ENCODE measurements around the gene RCC1.

RCC1 gene

DNA sequence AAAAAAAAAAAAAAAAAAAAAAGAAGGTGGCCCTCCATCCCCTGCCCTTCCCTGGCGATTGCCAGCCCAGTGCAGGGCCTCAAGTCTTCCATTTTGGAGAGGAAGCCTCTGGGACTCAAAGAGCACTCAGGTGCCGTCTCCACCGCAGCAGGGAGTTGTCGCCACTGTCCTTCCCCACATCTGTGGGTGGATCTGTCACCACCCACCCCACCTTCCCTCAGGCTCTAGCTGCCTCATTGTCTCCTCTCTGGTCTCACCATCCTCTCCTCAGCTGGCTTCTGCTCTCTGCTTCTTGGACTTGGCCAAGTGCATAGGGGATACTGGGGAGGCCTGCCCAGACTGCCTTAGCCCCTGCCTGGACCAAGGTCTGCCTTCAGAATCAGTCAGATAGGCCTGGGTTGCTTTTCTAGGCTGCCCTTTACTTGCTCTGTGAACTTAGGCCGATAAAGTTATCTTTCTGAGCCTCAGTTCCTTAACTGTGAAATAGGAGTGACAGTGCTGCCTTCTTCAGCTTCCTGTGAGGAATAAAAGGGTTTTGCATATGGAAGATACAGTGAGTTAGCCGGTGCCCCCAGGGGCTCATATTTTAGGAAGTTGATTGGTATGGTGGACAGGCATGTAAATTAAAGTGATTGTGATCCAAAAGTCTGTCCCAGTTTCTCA lies 15.8 kb downstream of the RCC1 start:
- TF ChIP-seq GATA3 (IDR thresholded peaks at IDR 0.05; ENCODE audit: low read depth, low read length) (no peak), GATA2 (IDR thresholded peaks at IDR 0.05; ENCODE audit: low read depth, low read length) (no peak)

DNA sequence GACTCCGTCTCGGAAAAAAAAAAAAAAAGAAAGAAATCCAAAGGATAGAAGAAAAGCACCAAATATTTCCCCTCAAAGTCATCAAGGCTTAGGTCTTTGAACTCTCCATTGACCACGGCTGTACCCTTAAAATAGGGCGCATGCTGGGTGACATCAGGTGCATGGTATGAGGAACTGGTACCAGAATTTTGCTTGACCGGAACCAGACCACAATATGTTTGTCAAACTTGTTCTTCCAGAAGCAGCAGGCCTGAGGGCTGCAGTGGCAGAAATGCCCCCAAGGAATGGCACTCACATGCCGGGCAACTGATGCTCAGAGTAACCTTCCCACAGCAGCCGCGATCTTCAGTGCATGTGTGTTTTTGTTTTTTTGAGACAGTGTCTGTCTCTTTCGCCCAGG lies 21.0 kb downstream of the RCC1 start:
- TF ChIP-seq GATA3 (IDR thresholded peaks at IDR 0.05; ENCODE audit: low read depth, low read length), result no peak
- no peak for TF ChIP-seq GATA2 (IDR thresholded peaks at IDR 0.05; ENCODE audit: low read depth, low read length)

DNA sequence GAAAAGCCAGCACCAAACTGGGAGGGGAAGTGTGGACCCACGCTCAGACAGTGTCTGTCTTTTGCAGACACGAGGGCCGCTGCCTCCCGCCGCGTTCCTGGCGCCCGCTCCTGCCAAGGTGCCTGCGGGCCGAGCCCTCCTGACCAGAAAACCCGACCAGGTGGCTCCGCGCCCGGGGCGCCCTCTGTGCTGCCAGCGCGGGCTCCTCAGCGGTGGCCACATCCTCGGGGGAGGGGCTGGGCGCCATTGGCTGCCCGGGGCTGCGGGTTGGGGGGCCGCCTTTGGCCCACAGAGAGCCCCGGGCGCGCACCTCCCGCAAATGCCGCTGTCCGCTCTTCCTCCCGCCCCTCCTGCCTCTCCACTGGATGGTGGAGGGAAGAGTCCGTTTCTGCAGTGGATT lies 24.6 kb downstream of the RCC1 start:
- TF ChIP-seq GATA3 (IDR thresholded peaks at IDR 0.05; ENCODE audit: low read depth, low read length) (no peak), GATA2 (IDR thresholded peaks at IDR 0.05; ENCODE audit: low read depth, low read length) (no peak)

DNA sequence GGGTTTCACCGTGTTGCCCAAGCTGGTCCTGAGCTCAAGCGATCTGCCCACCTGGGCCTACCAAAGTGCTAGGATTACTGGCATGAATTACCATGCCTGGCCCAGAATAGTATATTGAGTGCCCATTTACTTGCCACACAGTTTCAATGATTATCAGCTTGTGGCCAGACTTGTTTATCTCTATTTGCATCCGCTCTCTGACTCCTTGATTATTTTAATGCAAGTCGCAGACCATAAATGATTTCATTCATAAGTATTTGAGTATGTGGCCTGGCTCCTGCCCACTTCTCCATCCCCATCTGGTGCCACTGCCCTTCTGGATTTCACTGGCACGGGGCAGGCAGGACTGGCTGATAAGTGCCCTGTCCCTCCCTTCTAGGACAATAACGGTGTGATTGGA lies 28.8 kb downstream of the RCC1 start:
- TF ChIP-seq GATA2 (IDR thresholded peaks at IDR 0.05; ENCODE audit: low read depth, low read length) (no peak), GATA3 (IDR thresholded peaks at IDR 0.05; ENCODE audit: low read depth, low read length) (no peak)

DNA sequence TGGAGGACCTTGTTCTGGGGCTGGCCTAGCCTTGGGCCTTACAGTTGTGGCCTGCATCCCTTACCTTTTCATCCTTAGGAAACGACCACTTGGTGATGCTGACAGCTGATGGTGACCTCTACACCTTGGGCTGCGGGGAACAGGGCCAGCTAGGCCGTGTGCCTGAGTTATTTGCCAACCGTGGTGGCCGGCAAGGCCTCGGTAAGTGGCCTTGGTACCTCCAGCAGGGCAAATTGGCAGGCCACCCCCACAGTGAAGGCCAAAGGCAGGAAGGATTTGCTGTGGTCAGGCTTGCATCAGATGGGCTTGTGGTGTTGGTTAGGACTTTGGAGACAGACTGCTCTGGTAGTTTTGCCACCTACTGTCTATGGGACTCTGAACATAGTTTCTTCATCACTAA lies 29.3 kb downstream of the RCC1 start:
- TF ChIP-seq GATA3 (IDR thresholded peaks at IDR 0.05; ENCODE audit: low read depth, low read length) (no peak), GATA2 (IDR thresholded peaks at IDR 0.05; ENCODE audit: low read depth, low read length) (no peak)

DNA sequence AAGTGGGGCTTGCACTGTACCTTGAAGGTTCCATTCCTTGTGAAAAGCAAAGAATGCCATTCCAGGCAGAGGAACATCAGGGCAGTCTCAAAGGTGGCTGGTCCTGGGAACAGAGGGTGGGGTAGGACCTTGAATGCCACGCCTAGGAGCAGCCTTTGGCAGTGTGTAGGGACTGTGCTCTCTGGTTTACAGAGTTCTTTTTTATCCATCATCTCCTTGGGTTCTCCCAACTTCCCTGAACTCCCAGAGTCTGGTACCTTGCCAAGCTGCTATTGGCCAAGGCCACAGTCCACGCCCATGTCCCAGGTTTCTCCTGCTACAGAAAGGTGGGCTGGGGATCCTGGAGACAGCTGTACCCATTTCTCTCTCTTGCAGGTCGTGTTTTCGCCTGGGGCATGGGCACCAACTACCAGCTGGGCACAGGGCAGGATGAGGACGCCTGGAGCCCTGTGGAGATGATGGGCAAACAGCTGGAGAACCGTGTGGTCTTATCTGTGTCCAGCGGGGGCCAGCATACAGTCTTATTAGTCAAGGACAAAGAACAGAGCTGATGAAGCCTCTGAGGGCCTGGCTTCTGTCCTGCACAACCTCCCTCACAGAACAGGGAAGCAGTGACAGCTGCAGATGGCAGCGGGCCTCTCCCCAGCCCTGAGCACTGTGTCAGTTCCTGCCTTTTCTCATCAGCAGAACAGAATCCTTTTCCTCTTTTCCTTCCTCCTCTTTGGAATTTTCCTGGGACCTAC lies 31.8 kb downstream of the RCC1 start:
- TF ChIP-seq GATA2 (IDR thresholded peaks at IDR 0.05; ENCODE audit: low read depth, low read length) (peak; percentile 72), GATA3 (IDR thresholded peaks at IDR 0.05; ENCODE audit: low read depth, low read length) (no peak)

DNA sequence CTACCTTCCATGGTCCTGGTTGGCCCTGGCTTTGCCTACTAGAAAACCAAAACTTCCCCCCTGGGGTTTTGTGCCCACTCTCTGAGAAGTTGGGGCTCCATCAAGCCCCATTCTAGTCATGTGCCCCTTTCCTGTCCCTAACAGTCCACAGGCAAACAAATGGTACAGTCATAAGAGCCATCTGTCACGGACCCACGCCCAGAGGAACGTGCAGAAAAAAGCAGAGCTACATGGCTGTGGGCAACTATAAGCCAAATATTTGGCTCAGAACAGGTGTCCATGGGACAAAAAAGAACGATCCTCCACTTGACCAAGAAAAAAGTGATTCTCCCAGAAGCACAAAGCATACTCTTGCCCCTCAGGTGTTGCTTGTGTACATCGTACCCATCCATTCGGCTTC lies 32.4 kb downstream of the RCC1 start:
- no peak for TF ChIP-seq GATA2 (IDR thresholded peaks at IDR 0.05; ENCODE audit: low read depth, low read length)
- TF ChIP-seq GATA3 (IDR thresholded peaks at IDR 0.05; ENCODE audit: low read depth, low read length), result no peak

DNA sequence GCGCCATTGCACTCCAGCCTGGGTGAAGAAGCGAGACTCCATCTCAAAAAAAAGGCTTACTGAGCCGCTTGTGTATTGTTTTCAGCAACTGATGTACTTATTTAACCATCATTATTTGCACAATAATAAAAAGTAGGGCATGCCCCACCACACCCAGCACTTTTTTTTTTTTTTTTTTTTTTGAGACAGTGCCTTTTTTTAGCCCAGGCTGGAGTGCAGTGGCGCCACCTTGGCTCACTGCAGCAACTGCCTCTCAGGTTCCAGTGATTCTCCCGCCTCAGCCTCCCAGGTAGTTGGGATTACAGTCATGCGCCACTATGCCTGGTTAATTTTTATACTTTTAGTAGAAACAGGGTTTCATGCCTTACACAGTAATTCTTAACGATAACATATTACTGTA lies 34.8 kb downstream of the RCC1 start:
- TF ChIP-seq GATA3 (IDR thresholded peaks at IDR 0.05; ENCODE audit: low read depth, low read length), result no peak
- TF ChIP-seq GATA2 (IDR thresholded peaks at IDR 0.05; ENCODE audit: low read depth, low read length), result no peak

DNA sequence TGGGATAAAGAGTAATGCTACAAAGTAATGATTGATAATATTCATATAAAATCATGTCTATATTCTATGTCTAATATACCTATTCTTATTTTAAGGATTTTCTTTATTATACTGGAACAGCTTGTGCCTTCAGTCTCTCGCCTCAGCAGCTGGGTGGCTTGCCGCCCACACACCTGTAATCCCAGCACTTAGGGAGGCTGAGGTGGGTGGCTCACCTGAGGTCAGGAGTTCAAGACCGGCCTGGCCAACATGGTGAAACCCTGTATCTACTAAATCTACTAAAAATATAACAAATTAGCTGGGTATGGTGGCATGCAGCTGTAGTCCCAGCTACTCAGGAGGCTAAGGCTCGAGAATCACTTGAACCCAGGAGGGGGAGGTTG lies 39.4 kb downstream of the RCC1 start:
- no peak for TF ChIP-seq GATA3 (IDR thresholded peaks at IDR 0.05; ENCODE audit: low read depth, low read length)
- no peak for TF ChIP-seq GATA2 (IDR thresholded peaks at IDR 0.05; ENCODE audit: low read depth, low read length)

DNA sequence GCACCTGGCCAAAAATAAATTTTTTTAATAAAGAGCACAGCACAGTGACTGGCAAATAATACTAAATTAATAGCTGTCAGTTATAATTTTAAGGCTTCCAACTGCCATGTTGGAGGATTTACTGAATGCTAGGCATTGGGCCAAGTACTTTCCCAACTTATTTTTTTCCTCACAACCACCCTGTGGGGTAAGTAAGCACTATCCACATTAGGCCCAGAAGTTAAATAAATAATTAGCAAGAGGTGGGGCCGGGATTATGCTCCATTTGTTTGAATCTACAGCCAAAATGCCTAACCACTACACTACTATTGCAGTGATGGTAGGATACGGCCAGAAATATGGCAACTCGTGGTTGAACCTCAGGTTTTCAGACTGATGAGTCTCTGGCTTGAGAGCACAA lies 42.5 kb downstream of the RCC1 start:
- no peak for TF ChIP-seq GATA2 (IDR thresholded peaks at IDR 0.05; ENCODE audit: low read depth, low read length)
- no peak for TF ChIP-seq GATA3 (IDR thresholded peaks at IDR 0.05; ENCODE audit: low read depth, low read length)

DNA sequence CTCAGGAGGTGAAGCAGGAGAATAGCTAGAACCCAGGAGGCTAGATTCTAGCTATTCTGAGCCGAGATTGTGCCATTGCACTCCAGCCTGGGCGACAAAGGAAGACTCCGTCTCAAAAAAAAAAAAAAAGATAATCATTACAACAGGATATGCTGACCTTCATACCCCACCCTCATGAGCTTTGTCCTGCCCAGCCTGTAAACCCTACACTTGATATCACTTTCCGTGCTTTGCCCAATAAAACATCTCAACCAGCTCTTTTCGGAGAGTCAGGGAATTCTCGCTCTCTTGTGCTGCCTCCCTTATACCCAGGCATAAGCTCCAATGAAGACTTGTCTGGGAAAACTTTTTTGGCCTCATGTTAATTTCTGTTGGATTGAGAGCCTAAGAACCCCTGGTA lies 45.5 kb downstream of the RCC1 start:
- TF ChIP-seq GATA3 (IDR thresholded peaks at IDR 0.05; ENCODE audit: low read depth, low read length) (no peak), GATA2 (IDR thresholded peaks at IDR 0.05; ENCODE audit: low read depth, low read length) (no peak)

DNA sequence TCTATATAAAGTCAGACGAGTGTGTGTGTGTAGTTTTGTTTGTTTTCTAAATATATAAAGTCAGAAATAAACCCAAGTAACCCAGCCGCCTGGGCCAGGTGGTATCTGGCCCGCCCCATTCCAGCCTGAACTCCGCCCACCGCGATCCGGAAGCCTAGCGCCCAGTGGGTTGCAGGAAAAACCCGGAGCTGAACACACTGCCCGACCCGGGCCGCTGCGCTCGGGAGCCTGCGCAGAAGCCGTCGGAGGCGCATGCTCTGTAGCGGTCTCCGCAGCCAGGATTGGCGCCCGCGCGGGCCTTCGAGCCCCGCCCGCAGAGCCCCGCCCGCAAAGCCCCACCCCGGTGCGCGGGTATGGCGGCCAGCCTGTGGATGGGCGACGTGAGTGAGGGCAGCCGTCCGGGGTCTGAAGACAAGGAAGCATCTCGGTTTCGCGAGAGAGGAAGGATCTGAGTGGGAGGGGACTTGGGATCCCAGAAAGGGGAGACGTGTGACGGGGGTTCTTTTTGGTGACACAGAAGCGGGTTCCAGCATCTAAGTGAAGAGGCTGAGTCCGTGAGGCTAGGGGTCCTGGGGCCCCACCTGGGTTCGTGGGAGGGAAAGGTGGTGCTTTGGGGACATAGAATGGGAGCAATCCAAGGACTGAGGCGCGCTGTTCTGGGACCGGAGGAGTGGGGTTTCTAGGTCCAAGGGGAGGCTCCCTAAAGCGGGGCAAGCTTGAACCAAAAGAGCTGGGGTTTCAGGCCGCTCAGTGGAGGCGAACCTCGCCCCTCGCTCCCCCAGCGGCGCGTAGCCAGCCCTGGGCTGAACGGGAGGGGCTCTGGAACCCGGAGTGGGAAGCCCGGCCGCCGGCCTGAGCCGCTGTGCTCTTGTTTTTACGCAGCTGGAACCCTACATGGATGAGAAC lies 47.2 kb downstream of the RCC1 start, which contains the start of gene TRNAU1AP:
TSS of gene TRNAU1AP (plus strand) at position 328 of the 906 bp plus-strand sequence. CDS start at position 354, 26 bp downstream.
- no peak; the same call in 1 of the 2 replicates for TF ChIP-seq GATA2 (IDR thresholded peaks at IDR 0.05; ENCODE audit: low read depth, low read length)
- no peak for TF ChIP-seq GATA3 (IDR thresholded peaks at IDR 0.05; ENCODE audit: low read depth, low read length)

DNA sequence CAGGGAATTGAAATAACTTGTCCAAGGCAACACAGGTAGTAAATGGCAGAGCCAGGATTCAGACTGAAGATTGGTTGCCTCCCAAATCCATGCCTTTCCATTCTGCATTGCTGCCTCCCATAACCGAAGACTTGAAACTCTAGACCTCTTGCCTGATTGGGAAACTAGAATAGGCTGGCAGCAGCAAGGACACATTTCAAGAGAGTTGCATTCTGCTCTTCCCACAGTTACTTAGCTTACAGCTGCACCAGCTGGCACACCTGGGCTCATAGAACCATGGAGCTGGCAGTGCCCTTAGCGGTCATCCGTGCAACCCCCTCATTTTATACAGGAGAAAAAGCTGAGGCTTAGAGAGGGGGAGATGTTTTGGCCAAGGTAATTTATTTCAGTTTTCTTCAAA lies 55.0 kb downstream of the RCC1 start:
- no peak for TF ChIP-seq GATA3 (IDR thresholded peaks at IDR 0.05; ENCODE audit: low read depth, low read length)
- TF ChIP-seq GATA2 (IDR thresholded peaks at IDR 0.05; ENCODE audit: low read depth, low read length), result no peak

DNA sequence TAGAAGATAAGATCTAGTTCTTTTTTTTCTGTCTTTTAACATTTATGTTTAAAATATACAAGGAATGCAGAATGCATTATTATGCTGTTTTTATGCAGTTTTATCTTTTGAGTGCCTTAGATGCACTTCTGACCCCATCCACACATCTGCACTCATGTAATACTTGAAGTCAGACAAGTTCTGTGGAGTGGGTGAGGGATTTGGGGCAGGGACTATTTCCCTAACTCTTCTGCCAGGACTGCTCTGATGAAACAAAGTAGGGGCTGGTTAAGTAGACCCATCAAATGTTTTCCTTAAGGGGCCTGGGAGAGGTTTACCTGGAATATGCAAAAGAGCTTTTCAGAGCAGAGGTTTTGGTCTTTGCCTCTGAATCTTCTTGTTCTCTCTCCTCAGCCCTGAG lies 58.5 kb downstream of the RCC1 start:
- TF ChIP-seq GATA3 (IDR thresholded peaks at IDR 0.05; ENCODE audit: low read depth, low read length) (no peak), GATA2 (IDR thresholded peaks at IDR 0.05; ENCODE audit: low read depth, low read length) (no peak)
